ENCODE results near the gene TRIM23. TPM values are rescaled to one million over a fixed set of nuclear protein-coding genes. Genes with fewer than 3 reads are reported as not detected.
A peak's percentile ranks its signal among the peaks of the same experiment; 100 is the strongest.
"Not testable (repeated sequence)": the region's sequence is repeated elsewhere in the genome, so short reads cannot be mapped to it uniquely, and the experiment has no call there.

Gene TRIM23
- total and polyA plus RNA-seq, 7 experiments from 2014 or later: 10.3 to 27.9 (median 16.5) TPM

DNA sequence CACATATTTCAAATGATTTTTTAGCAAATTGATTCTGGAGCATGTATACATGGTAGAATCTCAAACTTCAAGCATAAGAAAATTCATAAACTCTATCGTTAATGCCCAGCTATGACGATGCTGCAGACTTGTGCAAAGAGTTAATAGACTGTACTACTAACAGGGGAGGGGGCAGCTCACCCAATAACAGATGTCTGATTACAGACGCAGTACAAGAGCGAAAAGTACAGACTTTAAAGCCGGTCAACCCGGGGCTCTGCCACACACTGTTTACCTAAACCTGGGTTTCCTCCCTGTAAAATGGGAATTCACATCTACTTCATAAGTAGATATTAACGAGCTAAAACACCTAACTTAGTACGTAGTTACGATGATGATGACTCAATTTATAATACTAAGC, 651 bp downstream of the TRIM23 start:
- peak overlapping the region; percentile 92 for H3K27ac ChIP-seq (ENCODE audit: low read depth, low read length)
- peak overlapping the region; percentile 97 to 100 (median 98) for H3K27ac Mint-ChIP-seq
- H3K4me3 ChIP-seq (ENCODE audit: low read length): peak overlapping the region; percentile 75
- H3K36me3 ChIP-seq (ENCODE audit: control insufficient read depth in 2 of 3, insufficient read depth in 3 of 3, low read length in 3 of 3): no peaks in the 10 kb centered on the region
- H3K9me3 ChIP-seq (ENCODE audit: control insufficient read depth in 2 of 3, low read length in 3 of 3): no peaks in the 10 kb centered on the region
- no peaks in the 10 kb centered on the region for H3K27me3 ChIP-seq (ENCODE audit: control insufficient read depth in 2 of 2, insufficient read depth in 2 of 2, low read length in 2 of 2)
- H3K4me3 Mint-ChIP-seq: peak overlapping the region; percentile 93 to 100 (median 98)
- ChIA-PET CTCF (no interaction called here), POLR2A (interaction anchor here (0.6 to 1.9 kb wide), 15 partner anchors 10 to 855 kb away, joined by 3 to 22 read pairs (median 4); partner anchors contain the start of genes CENPK, CWC27, ERBIN and NLN)
- H3K4me1 Mint-ChIP-seq: peaks cover 13 to 76% (median 59%) of the 10 kb centered on the region in 7 donors
- H3K4me1 ChIP-seq (ENCODE audit: control insufficient read depth in 2 of 2, insufficient read depth in 2 of 2, low read length in 2 of 2): peaks cover 20% of the 10 kb centered on the region in 2 donors
- intact Hi-C loops (cut with micrococcal nuclease): loop anchor here in 1 of 2 donors (10.0 kb wide), 2 partner anchors 1381 to 1581 kb away; no protein-coding TSS in a partner anchor
- H3K27me3 Mint-ChIP-seq: peaks cover 0 to 3% (median 0%) of the 10 kb centered on the region in 5 donors
- ATAC-seq: no peak
- H3K36me3 Mint-ChIP-seq: peaks cover 0 to 5% (median 2%) of the 10 kb centered on the region in 5 donors
- peak in 1 of 9 donors; percentile 1 for DNase-seq
- peaks cover 0 to 7% (median 0%) of the 10 kb centered on the region in 11 donors for H3K9me3 Mint-ChIP-seq

DNA sequence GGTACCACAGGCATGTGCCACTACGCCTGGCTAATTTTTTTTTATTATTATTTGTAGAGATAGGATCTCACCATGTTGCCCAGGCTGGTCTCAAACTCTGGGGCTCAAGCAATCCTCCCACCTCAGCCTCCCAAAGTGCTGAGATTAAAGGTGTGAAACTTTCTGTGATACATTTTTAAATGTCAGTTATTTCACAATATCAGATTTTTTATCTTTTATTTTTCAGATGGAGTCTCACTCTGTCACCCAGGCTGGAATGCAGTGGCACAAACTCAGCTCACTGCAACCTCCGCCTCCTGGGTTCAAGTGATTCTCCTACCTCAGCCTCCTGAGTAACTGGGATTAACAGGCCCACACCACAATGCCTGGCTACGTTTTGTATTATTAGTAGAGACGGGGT, 2.2 kb downstream of the TRIM23 start:
- H3K36me3 Mint-ChIP-seq; POLR2A ChIA-PET; DNase-seq; H3K9me3 Mint-ChIP-seq; H3K27me3 Mint-ChIP-seq; H3K36me3 ChIP-seq (ENCODE audit: control insufficient read depth in 2 of 3, insufficient read depth in 3 of 3, low read length in 3 of 3); H3K9me3 ChIP-seq (ENCODE audit: control insufficient read depth in 2 of 3, low read length in 3 of 3); H3K27ac ChIP-seq (ENCODE audit: low read depth, low read length); H3K27me3 ChIP-seq (ENCODE audit: control insufficient read depth in 2 of 2, insufficient read depth in 2 of 2, low read length in 2 of 2); H3K4me3 ChIP-seq (ENCODE audit: low read length); CTCF ChIA-PET; ATAC-seq: not testable (repeated sequence)
- Mint-ChIP-seq H3K4me1 (peaks cover 16 to 74% (median 57%) of the 10 kb centered on the region in 7 donors), H3K4me3 (peak overlapping the region in 8 of 10 donors; percentile 25 to 100 (median 98)), H3K27ac (peak overlapping the region in 2 of 9 donors; percentile 19 to 59)
- intact Hi-C loops (cut with micrococcal nuclease): loop anchor here in 1 of 2 donors (10.0 kb wide), 2 partner anchors 1383 to 1583 kb away; no protein-coding TSS in a partner anchor
- peaks cover 20% of the 10 kb centered on the region in 2 donors for H3K4me1 ChIP-seq (ENCODE audit: control insufficient read depth in 2 of 2, insufficient read depth in 2 of 2, low read length in 2 of 2)

DNA sequence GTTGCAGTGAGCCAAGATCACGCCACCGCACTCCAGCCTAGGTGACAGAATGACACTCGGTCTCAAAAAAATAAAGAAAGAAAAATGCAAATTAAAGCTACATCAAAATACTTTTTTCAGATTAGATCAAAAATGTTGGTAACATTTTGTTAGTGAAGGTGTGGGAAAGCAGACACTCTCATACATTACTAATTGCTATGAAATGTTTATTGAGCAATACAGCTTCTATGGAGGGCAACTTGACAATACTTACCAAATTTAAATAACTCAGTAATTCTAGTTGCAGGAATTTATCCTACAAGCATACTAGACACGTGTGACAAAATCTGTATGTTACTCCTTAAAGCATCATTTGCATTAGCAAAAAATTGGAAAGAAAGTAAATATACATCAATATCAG, 4.1 kb downstream of the TRIM23 start:
- Mint-ChIP-seq H3K4me1 (peaks cover 12 to 68% (median 43%) of the 10 kb centered on the region in 7 donors), H3K36me3 (peaks cover 0 to 18% (median 3%) of the 10 kb centered on the region in 5 donors), H3K27me3 (peaks cover 0 to 3% (median 0%) of the 10 kb centered on the region in 5 donors), H3K9me3 (peaks cover 0 to 7% (median 0%) of the 10 kb centered on the region in 11 donors), H3K4me3 (no peak overlapping the region), H3K27ac (no peak overlapping the region)
- Histone ChIP-seq H3K36me3 (ENCODE audit: control insufficient read depth in 2 of 3, insufficient read depth in 3 of 3, low read length in 3 of 3) (peaks cover 0 to 13% (median 9%) of the 10 kb centered on the region in 3 experiments), H3K9me3 (ENCODE audit: control insufficient read depth in 2 of 3, low read length in 3 of 3) (no peaks in the 10 kb centered on the region), H3K27ac (ENCODE audit: low read depth, low read length) (no peak overlapping the region), H3K4me1 (ENCODE audit: control insufficient read depth in 2 of 2, insufficient read depth in 2 of 2, low read length in 2 of 2) (peaks cover 10 to 14% of the 10 kb centered on the region in 2 donors), H3K27me3 (ENCODE audit: control insufficient read depth in 2 of 2, insufficient read depth in 2 of 2, low read length in 2 of 2) (no peaks in the 10 kb centered on the region), H3K4me3 (ENCODE audit: low read length) (no peak overlapping the region)
- intact Hi-C loops (cut with micrococcal nuclease): loop anchor here in 1 of 2 donors (10.0 kb wide), 2 partner anchors 1385 to 1585 kb away; no protein-coding TSS in a partner anchor
- ChIA-PET CTCF (interaction anchor here (1.2 kb wide), 1 partner anchor 12 kb away, joined by 4 read pairs; no protein-coding TSS in a partner anchor), POLR2A (no interaction called here)
- no peak for DNase-seq
- ATAC-seq: no peak

DNA sequence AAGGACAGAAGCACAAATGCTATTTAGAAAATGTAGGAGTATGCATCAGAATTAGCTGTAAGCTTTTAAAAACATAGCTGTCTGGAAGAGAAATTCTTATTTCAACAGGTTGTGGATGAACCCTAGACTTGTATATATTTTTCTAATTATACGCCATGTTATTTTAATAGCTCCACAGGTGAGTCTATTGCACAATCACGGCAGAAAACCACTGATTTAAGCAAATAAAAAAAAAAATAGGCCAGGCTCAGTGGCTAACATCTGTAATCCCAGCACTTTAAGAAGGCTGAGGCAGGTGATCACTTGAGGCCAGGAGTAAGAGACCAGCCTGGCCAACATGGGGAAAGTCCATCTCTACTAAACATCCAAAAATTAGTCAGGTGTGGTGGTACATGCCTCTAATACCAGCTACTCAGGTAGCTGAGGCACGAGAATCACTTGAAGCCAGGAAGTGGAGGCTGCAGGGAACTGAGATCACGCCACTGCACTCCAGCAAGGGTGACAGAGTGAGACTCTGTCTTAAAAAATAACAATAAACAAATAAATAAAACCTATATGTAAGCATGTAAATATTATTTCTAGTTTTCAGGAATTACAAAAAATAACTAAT, 11.7 kb downstream of the TRIM23 start:
- ATAC-seq (no peak), DNase-seq (no peak)
- no peaks in the 10 kb centered on the region for H3K9me3 Mint-ChIP-seq
- ChIA-PET CTCF (no interaction called here), POLR2A (interaction anchor here (1.2 kb wide), 1 partner anchor 12 kb away, joined by 8 read pairs; the partner anchor contains the start of gene TRIM23)
- peaks cover 19 to 54% (median 37%) of the 10 kb centered on the region in 5 donors for H3K36me3 Mint-ChIP-seq
- Histone ChIP-seq H3K9me3 (ENCODE audit: control insufficient read depth in 2 of 3, low read length in 3 of 3) (no peaks in the 10 kb centered on the region), H3K27ac (ENCODE audit: low read depth, low read length) (no peak overlapping the region), H3K27me3 (ENCODE audit: control insufficient read depth in 2 of 2, insufficient read depth in 2 of 2, low read length in 2 of 2) (no peaks in the 10 kb centered on the region), H3K4me3 (ENCODE audit: low read length) (no peak overlapping the region), H3K4me1 (ENCODE audit: control insufficient read depth in 2 of 2, insufficient read depth in 2 of 2, low read length in 2 of 2) (no peaks in the 10 kb centered on the region), H3K36me3 (ENCODE audit: control insufficient read depth in 2 of 3, insufficient read depth in 3 of 3, low read length in 3 of 3) (peaks cover 21 to 65% (median 28%) of the 10 kb centered on the region in 3 experiments)
- no peak overlapping the region for H3K27ac Mint-ChIP-seq
- peaks cover 0 to 38% (median 16%) of the 10 kb centered on the region in 7 donors for H3K4me1 Mint-ChIP-seq
- H3K27me3 Mint-ChIP-seq: no peaks in the 10 kb centered on the region
- intact Hi-C loops (cut with micrococcal nuclease): no loop called here
- no peak overlapping the region for H3K4me3 Mint-ChIP-seq

DNA sequence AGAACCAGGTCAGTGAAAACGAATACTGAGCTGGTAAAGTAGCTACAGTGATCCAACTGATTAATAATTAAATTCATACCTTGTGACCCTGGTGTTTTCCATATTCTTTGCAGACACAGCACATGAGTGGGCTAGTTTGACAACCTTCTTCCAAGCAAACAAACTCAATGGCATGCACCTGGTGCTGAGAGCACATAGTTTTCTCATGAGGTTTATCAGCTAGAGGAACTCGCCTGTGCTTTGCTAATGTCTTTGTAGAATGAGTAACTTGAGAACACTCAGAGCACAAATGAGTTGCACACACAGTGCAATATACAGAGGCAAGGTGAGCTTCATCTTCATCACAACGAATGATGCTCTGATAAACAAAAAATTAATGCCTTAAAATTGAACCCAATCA, 12.6 kb downstream of the TRIM23 start:
- DNase-seq: no peak
- Mint-ChIP-seq H3K36me3 (peaks cover 23 to 61% (median 44%) of the 10 kb centered on the region in 5 donors), H3K4me1 (peaks cover 0 to 40% (median 17%) of the 10 kb centered on the region in 7 donors), H3K9me3 (no peaks in the 10 kb centered on the region), H3K27ac (no peak overlapping the region), H3K27me3 (no peaks in the 10 kb centered on the region), H3K4me3 (no peak overlapping the region)
- no peak for ATAC-seq
- Histone ChIP-seq H3K36me3 (ENCODE audit: control insufficient read depth in 2 of 3, insufficient read depth in 3 of 3, low read length in 3 of 3) (peaks cover 21 to 73% (median 21%) of the 10 kb centered on the region in 3 experiments), H3K9me3 (ENCODE audit: control insufficient read depth in 2 of 3, low read length in 3 of 3) (no peaks in the 10 kb centered on the region), H3K27me3 (ENCODE audit: control insufficient read depth in 2 of 2, insufficient read depth in 2 of 2, low read length in 2 of 2) (no peaks in the 10 kb centered on the region), H3K4me1 (ENCODE audit: control insufficient read depth in 2 of 2, insufficient read depth in 2 of 2, low read length in 2 of 2) (no peaks in the 10 kb centered on the region), H3K27ac (ENCODE audit: low read depth, low read length) (no peak overlapping the region), H3K4me3 (ENCODE audit: low read length) (no peak overlapping the region)
- intact Hi-C loops (cut with micrococcal nuclease): no loop called here
- CTCF ChIA-PET: no interaction called here
- POLR2A ChIA-PET: interaction anchor here (1.2 kb wide), 1 partner anchor 13 kb away, joined by 8 read pairs; the partner anchor contains the start of gene TRIM23

DNA sequence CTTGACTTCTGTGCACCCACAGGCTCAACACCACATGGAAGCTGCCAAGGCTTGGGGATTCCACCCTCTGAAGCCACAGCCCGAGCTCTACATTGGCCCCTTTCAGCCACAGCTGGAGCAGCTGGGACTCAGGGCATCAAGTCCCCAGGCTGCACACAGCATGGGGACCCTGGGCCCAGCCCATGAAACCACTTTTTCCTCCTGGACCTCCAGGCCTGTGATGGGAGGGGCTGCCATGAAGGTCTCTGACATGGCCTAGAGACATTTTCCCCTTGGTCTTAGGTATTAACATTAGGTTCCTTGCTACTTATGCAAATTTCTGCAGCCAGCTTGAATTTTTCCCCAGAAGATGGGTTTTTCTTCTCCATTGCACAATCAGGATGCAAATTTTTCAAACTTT, 22.4 kb downstream of the TRIM23 start:
- H3K27ac Mint-ChIP-seq: peak overlapping the region in 2 of 9 donors; percentile 15 to 45

More for the DNA sequence above, 22.4 kb downstream of the TRIM23 start:
- ATAC-seq; POLR2A ChIA-PET; H3K9me3 ChIP-seq (ENCODE audit: control insufficient read depth in 2 of 3, low read length in 3 of 3); CTCF ChIA-PET; H3K27me3 ChIP-seq (ENCODE audit: control insufficient read depth in 2 of 2, insufficient read depth in 2 of 2, low read length in 2 of 2); H3K4me3 Mint-ChIP-seq; H3K4me1 ChIP-seq (ENCODE audit: control insufficient read depth in 2 of 2, insufficient read depth in 2 of 2, low read length in 2 of 2); H3K27ac ChIP-seq (ENCODE audit: low read depth, low read length); DNase-seq; H3K27me3 Mint-ChIP-seq; H3K4me3 ChIP-seq (ENCODE audit: low read length); intact Hi-C loops (cut with micrococcal nuclease): not testable (repeated sequence)
- Mint-ChIP-seq H3K36me3 (peaks cover 22 to 72% (median 47%) of the 10 kb centered on the region in 5 donors), H3K9me3 (peaks cover 0 to 12% (median 3%) of the 10 kb centered on the region in 11 donors), H3K4me1 (peaks cover 2 to 31% (median 21%) of the 10 kb centered on the region in 7 donors)
- H3K36me3 ChIP-seq (ENCODE audit: control insufficient read depth in 2 of 3, insufficient read depth in 3 of 3, low read length in 3 of 3): peaks cover 6 to 74% (median 13%) of the 10 kb centered on the region in 3 experiments

All from naive thymus-derived CD4-positive, alpha-beta T cell (primary cell).